ENCODE data around the gene MAPK9.
A peak's percentile ranks its signal among the peaks of the same experiment; 100 is the strongest.

Gene MAPK9

GRCh38 chr5:180294913-180295555 lies 3.2 kb upstream of the MAPK9 start:
- no peak for DNase-seq (ENCODE audit: low spot score)

DNA sequence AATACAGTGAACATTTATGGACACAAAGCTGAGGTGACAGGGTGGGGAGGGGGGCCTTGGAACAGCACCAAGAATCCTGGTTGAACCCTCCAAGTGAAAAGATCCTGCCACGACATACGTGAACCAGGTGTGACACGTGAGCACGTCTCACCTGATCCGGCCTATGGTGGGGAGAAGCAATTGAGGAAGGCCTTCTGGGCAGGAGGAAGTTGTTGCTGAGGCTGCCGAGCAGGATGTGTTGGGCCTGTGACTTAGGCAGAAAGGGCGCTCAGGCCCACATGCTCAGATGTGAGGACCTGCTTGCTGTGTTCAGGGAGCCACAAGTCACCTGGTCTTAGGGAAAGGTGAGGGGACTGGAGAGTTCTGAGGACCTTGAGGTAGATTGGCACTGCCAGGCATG lies 2.5 kb upstream of the MAPK9 start:
- no peak for DNase-seq (ENCODE audit: low spot score)

DNA sequence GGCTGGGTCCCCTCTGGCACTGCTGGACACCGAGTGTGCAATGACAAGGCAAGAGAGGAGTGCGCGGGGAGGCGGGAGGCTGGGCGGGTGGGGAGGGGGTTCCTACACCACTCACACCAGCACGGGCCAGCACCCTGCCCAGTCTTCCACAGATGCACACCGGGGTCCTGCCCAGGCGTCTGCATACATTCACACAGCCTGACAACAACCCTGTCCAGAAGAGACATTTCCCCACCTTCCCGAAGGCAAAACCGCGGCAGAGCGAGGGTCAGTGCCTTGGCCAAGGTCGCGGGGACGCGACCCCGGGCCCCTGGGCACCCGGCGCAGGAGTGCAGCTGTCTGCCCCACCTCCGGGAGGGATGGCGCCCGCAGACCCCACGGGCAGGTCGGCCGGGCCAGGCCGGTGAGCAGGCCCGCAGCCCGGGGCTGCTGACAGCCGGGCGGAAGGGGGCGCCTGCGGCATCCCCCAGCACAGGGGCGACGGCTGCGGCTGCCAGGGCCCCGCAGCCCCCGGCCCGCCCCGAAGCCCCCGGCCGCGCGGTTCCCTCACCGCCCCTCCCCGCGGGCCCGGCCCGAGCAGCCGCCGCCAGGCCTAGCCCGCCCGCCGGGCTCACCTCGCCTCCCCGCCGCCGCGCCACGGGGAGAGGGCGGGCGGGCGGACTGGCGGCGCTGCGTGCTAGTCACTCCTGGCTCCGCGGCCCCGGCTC lies 496 bp downstream of the MAPK9 start:
- peak; percentile 2 for DNase-seq (ENCODE audit: low spot score)

- no peak for DNase-seq (ENCODE audit: low spot score)
Observed at GRCh38 chr5:180290568-180291233, 1.2 kb downstream of the MAPK9 start.

- DNase-seq (ENCODE audit: low spot score) = no peak
Observed at GRCh38 chr5:180289966-180290365, 1.9 kb downstream of the MAPK9 start.

- no peak for DNase-seq (ENCODE audit: low spot score)
Observed at GRCh38 chr5:180289433-180289832, 2.5 kb downstream of the MAPK9 start.

DNA sequence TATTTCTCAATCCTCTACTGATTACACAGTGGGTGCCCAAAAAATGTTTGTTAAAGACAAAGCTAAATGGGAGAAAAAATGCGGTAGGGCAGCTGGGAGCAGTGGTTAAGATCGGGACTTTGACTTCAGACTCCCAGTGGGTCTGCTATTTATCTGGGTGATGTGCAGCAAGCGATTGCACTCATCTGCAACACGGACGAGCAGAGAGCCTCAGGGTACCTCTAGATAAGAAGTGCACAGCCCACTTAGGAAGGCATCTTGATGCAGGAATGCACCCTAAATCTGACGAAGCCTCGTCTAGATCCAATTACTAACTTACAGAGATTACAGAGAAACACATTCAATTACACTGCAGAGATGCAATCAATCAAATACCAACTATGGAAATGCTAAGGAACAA lies 4.0 kb downstream of the MAPK9 start:
- DNase-seq (ENCODE audit: low spot score) = no peak

- no peak for DNase-seq (ENCODE audit: low spot score)
Observed at GRCh38 chr5:180287404-180287803, 4.5 kb downstream of the MAPK9 start.

DNA sequence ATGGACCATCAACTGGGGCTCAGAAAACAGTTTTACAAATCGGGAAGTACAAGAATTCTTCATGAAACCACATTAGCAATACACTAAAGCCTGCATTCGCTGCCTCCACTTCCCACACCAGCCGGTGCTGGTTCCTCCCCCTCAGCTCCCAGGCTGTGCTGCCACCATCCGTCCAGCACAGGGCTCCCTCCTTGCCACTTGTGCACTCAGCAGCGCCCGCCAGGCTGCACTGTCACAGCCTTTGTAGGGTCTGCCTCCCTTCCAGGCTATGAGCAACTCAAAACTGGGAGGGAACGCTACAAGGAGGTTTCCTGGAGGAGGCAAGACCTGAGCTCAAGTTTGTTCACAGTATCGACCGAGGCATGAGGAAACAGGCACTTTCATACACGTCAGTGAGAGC lies 7.7 kb downstream of the MAPK9 start:
- no peak for DNase-seq (ENCODE audit: low spot score)

DNA sequence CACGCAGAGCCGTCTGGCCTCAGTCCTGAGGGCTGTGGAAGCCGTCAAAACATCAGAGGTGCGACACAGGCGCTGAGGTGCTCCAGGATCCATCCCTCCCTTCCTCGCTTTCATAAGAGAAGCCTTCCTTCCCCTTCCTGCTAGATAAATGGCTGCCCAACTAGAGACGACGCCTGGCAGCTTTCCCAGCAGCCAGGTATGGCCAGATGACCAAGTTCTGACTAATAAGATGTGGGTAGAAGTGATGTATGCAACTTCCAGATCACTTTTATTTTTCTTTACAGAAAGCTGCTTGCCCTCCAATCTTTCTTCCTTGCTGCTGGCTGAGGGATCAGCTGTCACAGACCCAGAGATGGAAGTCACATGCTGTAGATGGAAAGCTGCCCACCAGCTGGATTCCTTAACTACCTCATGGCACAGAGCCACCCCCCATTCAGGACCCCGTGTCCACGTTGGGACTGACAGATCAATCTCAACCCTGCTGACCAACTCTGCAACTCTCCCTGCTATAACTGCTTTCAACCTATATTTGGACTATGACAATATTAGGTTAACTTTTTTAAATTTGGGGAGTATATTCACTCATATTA lies 8.8 kb downstream of the MAPK9 start:
- no peak for DNase-seq (ENCODE audit: low spot score)

DNA sequence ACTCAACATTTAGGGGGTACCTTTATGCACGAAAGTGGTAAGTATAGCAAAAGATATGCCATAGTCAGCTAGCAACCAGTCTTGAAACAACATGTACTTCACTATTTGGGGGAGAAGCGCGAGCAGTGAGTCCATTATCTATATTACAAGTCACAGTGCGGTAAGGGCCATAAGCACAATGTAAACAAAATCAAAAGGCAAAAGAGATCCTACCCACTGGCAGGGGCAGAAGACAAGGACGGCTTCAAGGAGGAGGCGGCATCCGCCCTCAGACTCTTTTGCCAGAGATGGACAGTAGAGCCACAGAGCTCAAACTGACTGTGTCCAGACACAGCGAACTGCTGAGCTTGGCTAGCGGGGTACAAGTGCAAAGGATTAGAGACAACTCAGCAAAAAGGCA lies 9.6 kb downstream of the MAPK9 start:
- DNase-seq (ENCODE audit: low spot score) = no peak

GRCh38 chr5:180281706-180282105 lies 10.2 kb downstream of the MAPK9 start:
- no peak for DNase-seq (ENCODE audit: low spot score)

GRCh38 chr5:180274695-180275094 lies 17.2 kb downstream of the MAPK9 start:
- no peak for DNase-seq (ENCODE audit: low spot score)

GRCh38 chr5:180271221-180271620 lies 20.7 kb downstream of the MAPK9 start:
- DNase-seq (ENCODE audit: low spot score) = no peak

DNA sequence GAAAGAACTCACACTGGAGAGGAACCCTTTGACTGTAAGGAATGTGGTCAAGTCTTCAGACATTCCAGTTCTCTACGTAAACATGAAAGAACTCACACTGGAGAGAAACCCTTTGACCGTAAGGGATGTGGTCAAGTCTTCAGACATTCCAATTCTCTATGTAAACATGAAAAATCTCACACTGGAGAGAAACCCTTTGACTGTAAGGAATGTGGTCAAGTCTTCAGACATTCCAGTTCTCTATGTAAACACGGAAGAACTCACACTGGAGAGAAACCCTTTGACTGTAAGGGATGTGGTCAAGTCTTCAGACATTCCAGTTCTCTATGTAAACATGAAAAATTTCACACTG lies 32.6 kb downstream of the MAPK9 start:
- DNase-seq (ENCODE audit: low spot score) = no peak

GRCh38 chr5:180253036-180253824 lies 38.7 kb downstream of the MAPK9 start:
- DNase-seq (ENCODE audit: low spot score) = no peak

GRCh38 chr5:180251887-180252286 lies 40.0 kb downstream of the MAPK9 start:
- DNase-seq (ENCODE audit: low spot score) = no peak

DNA sequence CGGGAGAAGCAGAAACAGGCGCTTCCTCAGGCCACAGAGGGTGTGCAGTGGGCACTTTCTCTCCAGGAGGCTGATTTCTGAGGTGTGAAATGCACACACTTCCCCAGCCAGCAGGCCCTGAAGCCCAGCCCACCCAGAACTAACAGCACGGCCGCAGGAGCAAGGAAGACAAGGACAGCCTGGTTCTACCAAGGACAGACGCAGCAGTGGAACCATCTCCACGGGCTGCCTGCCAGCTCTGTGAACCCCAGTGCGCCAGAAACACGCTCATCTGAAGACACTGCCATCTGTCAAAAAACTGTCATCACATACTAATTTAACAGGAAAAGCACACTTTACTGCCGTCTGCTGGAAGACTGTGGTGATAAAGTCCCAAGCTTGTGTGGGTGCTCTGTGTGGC lies 40.7 kb downstream of the MAPK9 start:
- DNase-seq (ENCODE audit: low spot score) = no peak

DNA sequence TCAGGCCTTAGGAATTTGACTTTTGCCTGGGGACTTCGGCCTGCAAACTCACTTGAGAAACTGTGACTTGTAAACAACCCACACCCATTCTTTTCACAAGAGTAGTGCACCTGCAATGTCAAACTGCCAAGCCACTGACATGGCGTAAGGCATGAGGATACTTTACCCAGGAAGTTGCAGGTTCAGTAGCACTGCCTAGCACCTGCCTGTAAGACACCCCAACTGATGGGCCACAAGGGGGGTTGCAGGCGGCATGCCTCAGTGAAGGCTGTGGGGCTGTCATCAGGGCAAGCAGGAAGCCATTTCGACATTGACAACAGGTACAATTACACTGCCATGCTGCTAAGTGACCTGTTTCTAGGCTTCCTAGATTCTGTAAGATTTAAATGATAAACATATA lies 41.6 kb downstream of the MAPK9 start:
- no peak for DNase-seq (ENCODE audit: low spot score)

DNA sequence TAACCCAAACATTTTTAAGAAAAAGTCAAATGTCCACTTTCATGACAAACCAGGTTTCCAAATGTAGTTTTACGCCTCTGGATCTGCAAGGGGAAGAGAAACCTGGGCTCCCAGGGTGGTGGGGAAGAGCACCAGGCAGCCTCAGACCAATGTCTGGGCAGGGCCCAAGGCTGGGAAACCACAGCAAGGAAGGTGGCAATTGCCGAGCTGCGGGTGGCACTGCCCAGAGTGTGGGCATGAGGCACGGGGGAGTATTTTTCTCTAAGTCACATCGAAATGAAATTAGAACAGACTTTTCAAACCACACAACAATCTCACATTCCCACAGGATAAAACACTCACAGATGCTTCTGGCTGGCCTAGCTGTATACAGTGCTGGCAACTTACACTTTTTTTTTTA lies 50.3 kb downstream of the MAPK9 start:
- DNase-seq (ENCODE audit: low spot score) = no peak

DNA sequence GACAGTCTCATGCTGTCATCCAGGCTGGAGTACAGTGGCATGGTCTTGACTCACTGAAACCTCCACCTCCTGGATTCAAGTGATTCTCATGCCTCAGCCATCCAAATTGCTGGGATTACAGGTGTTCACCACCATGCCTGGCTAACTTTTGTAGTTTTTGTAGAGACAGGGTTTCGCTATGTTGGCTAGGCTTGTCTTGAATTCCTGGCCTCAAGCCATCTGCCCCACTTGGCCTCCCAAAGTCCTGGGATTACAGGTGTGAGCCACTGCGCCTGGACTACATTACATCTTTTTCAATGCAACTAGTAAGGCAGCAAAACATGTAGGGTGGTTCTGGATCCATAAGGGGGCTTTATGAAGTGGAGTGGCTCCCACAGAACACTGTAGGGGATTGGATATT lies 53.3 kb downstream of the MAPK9 start:
- no peak for DNase-seq (ENCODE audit: low spot score)

DNA sequence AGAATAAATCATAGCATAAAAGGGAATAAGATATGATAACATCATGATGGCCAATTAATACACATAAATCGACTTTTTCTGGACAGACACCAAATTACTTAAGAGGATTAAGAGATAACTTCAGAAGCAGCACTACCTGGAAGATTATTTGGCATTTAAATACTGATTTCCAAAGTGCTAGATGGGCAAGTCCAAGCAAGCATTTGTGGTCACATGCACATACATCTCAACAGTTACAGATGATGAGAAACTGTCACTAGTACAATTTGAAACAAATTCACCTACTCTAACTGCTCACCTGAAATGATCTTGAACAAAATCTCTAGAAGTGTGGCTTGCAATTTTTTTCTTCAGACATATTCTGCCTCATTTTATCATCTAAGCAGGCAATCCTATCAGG lies 56.0 kb downstream of the MAPK9 start:
- no peak for DNase-seq (ENCODE audit: low spot score)

Data from activated CD4-positive, alpha-beta T cell treated with anti-CD3 and anti-CD28 coated beads, Interleukin-2, Interleukin-4, amounts not matched to agents 100 ng/mL and 50 ng/mL, durations not matched to agents 16 hours and 8 hours (primary cell).